Measurements from ENCODE around the gene APPBP2.
"Not testable (repeated sequence)": the region's sequence is repeated elsewhere in the genome, so short reads cannot be mapped to it uniquely, and the experiment has no call there.

APPBP2 gene

GRCh38 chr17:60525685-60526514, at the start of gene APPBP2:
APPBP2 (minus strand) TSS chr17:60526242; CDS start chr17:60525931, 311 bp downstream.
- DNase-seq (ENCODE audit: low spot score): peak; percentile 82

DNA sequence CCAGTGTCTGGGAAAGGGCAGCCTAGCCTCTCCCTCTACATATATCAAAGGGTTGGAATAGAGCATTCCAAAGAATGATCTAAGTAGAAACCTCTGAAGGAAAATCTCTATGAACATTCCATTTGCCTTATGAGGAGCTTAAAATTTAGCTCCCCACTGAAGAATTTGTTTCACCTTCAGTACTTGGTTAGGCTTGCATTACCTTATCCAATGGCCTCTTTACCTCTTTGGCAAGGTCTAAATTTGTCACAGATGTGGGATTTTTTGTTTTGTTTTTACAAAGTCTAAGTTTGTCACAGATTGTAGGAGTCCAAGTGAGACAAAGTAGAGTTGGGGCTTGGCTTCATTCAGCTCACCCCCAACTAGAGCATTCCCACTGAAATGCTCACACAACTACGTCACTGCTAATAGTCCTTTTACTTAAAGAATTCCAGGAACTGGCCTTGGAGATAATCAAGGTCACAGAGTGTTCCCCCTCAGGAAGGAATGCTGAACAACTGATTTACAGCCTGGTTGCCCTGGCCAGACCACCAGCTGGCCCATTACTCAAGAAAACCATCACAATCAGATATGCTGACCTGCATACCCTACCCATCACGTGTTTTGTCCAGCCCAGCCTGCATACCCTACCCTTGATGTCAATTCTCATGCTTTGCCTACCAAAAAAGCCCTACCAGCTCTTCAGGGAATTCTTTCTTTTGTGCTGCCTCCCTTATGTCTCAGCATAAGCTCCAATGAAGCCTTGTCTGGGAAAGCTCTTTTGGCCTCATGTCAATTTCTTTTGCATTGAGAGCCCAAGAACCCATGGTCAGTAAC, 47.4 kb upstream of the APPBP2 start:
- no peak for DNase-seq (ENCODE audit: low spot score)

- no peak for DNase-seq (ENCODE audit: low spot score)
Observed at GRCh38 chr17:60565233-60565632, 39.2 kb upstream of the APPBP2 start.

DNA sequence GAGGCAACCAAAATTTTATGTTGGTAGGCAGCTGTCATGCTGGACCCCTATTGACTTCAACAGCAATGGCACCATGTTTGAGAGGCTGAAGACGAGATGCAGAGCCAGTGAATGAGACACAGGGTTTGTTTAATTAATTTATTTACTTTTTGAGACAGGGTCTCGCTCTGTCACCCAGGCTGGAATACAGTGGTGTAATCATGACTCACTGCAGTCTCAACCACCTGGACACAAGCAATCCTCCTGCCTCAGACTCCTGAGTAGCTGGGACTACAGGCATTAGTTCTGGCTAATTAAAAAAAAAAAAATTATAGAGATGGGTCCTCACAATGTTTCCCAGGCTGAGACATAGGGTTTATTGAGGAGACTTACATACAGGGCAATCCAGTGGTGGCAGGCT, 37.7 kb upstream of the APPBP2 start:
- no peak for DNase-seq (ENCODE audit: low spot score)

- DNase-seq (ENCODE audit: low spot score): no peak
Observed at GRCh38 chr17:60562421-60562820, 36.4 kb upstream of the APPBP2 start.

GRCh38 chr17:60560860-60561257, 34.8 kb upstream of the APPBP2 start:
- DNase-seq (ENCODE audit: low spot score): no peak

GRCh38 chr17:60559995-60560859, 34.2 kb upstream of the APPBP2 start:
- no peak for DNase-seq (ENCODE audit: low spot score)

GRCh38 chr17:60559659-60559994, 33.6 kb upstream of the APPBP2 start:
- no peak for DNase-seq (ENCODE audit: low spot score)

GRCh38 chr17:60557805-60558204, 31.8 kb upstream of the APPBP2 start:
- DNase-seq (ENCODE audit: low spot score): no peak

DNA sequence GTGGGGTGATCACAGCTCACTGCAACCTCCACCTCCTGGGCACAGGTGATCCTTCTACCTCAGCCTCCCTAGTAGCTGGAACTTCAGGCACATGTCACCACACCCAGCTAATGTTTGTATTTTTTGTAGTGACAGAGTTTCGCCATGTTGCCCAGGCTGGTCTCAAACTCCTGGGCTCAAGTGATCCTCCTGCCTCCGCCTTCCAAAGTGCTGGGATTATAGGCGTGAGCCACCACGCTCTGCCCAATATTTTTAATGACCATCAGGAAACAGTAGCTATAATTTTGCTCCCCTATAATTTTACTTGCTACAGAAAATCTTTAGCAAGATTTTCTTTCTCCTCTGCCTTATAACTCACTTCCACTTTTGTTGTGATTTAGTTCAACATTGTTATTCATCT, 29.7 kb upstream of the APPBP2 start:
- no peak for DNase-seq (ENCODE audit: low spot score)

DNA sequence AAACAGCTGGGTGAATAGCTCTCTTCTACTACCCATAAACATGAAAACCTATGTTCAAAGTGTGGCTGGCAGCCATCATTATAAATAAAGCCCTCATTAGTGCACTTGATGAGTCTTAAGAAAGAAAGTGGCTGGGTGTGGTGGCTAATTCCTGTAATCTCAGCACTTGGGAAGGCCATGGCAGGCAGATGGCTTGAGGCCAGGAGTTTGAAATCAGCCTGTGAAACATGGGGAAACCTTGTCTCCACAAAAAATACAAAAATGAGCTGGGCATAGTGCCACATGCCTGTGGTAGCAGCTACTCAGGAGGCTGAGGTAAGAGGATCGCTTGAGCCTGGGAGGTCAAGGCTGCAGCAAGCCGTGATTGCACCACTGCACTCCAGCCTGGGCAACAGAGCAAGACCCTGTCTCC, 28.3 kb upstream of the APPBP2 start:
- DNase-seq (ENCODE audit: low spot score): no peak

DNA sequence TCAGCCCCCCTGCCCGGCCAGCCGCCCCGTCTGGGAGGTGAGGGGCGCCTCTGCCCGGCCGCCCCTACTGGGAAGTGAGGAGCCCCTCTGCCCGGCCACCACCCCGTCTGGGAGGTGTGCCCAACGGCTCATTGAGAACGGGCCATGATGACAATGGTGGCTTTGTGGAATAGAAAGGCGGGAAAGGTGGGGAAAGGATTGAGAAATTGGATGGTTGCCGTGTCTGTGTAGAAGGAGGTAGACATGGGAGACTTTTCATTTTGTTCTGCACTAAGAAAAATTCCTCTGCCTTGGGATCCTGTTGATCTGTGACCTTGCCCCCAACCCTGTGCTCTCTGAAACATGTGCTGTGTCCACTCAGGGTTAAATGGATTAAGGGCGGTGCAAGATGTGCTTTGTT, 26.2 kb upstream of the APPBP2 start:
- not testable (repeated sequence) for DNase-seq (ENCODE audit: low spot score)

DNA sequence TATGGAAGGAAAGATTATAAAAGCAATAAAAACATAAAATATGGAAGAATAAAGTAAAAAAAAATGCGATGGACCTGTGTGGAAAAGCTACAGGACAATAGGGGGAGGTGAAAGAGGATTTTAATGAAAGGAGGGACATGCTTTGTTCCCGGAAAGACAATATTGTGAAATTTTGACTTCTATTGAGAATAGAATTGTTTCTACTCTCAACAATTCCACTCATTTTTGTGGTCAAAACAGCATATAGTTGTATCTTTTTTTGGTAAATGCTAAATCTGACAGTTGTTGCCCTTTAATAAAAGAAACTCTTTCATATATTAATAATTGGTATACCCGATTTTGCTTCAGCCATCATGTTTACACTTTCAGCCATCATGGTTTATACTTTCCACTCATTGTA, 22.9 kb upstream of the APPBP2 start:
- no peak for DNase-seq (ENCODE audit: low spot score)

GRCh38 chr17:60545465-60546191, 19.6 kb upstream of the APPBP2 start:
- no peak for DNase-seq (ENCODE audit: low spot score)

DNA sequence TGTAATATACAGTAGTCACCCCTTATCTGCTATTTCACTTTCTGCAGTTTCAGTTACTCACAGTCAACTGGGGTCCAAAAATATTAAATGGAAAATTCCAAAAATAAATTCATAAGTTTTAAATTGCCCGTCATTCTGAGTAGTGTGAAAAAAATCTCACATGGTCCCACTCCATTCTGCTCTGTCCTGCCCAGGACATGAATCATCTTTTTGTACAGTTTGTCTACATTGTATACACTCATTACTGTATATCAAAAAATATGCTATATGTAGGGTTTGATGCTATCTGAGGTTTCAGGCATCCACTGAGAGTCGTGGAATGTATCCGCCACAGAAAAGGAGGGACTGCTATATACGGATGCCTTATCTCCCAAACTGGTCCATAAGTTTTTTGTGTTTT, 16.0 kb upstream of the APPBP2 start:
- DNase-seq (ENCODE audit: low spot score): no peak

DNA sequence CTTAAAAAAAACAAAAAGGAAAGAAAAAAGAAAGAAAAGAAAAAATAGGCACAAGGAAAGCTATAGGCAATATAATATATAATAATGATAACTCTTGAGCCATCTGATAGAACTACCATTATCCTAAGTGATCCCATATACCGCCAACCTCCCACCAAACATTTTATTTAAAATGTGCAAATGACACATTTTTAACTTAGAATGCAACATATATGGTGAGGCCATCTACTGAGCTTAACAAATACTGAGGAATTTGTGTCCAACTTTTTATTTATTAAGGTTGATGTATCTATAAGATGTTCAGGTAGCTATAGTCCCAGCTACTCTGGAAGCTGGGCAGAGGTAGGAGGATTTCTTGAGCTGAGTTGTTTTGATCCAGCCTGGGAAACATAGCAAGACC, 14.4 kb upstream of the APPBP2 start:
- DNase-seq (ENCODE audit: low spot score): no peak

GRCh38 chr17:60539807-60540206, 13.8 kb upstream of the APPBP2 start:
- no peak for DNase-seq (ENCODE audit: low spot score)

GRCh38 chr17:60538726-60539125, 12.7 kb upstream of the APPBP2 start:
- no peak for DNase-seq (ENCODE audit: low spot score)

DNA sequence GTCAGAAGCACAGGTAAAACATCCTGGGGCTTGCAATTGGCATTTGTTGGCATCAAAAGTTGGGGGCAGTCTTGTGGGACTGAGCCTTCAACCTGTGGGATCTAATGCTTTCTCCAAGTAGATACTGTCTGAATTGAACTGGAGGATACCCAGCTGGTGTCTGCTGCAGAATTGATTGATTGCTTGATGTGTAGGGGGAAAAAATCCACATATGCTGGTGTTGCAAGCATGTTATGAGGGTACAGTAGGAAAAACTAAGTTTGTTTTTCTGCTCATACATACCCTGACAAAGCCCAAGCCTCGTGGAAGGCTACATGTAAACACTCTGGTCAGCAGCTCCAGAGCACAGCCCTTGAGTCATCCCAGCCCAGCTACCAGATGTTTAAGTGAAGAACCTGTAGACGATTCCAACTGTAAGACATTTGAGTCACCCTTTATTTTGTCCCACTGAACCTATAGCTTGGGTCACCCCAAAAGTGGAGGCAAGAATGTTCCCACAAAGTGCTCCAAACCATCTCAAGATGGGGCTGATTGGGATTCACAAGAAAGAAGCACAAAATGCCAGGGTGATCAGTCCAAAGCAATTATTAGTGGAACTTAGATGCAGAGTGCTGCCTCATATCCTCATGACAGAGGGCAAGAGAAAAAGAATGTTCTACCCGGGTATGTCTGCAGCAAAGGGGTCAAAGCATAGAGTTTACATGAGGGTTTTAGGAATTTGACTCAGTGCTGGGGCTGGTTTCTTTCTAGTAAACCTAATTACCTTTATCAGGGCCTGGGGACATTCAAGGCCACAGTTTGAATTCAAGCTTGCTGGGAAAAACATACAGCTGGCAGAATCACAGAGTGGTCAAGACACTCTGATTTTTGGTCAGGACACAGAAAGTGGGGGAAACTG, 9.6 kb upstream of the APPBP2 start:
- DNase-seq (ENCODE audit: low spot score): no peak

DNA sequence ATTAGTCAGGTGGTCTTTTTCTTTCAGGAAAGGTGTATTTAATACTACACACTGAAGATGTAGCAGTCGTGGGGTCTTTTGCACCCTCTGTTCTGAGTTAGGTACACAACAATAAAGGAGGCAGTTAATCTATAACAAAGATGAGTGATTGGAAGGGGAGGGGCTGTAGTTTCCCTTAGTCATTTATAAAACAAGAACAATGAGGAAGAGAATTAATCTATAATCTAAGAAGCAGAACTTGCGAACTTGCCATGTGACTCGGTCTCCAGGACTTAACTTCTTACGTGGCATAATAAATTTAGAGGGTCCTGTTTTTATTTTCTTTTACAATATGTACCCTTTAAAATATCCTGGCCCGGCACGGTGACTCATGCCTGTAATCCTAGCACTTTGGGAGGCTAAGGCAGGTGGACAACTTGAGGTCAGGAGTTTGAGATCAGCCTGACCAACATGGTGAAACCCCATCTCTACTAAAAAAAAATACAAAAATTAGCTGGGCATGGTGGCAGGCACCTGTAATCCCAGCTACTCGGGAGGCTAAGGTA, 8.6 kb upstream of the APPBP2 start:
- no peak for DNase-seq (ENCODE audit: low spot score)
